CD4-positive, alpha-beta T cell treated with Interleukin-4 for 1 hour (primary cell): ENCODE results near the gene TMEM256.

Experiments used
- DNase-seq, 2 donors: peaks; one replicate each; pipeline ENCODE4 v3.0.0-alpha.2; 2020 to 2022

Gene TMEM256

DNA sequence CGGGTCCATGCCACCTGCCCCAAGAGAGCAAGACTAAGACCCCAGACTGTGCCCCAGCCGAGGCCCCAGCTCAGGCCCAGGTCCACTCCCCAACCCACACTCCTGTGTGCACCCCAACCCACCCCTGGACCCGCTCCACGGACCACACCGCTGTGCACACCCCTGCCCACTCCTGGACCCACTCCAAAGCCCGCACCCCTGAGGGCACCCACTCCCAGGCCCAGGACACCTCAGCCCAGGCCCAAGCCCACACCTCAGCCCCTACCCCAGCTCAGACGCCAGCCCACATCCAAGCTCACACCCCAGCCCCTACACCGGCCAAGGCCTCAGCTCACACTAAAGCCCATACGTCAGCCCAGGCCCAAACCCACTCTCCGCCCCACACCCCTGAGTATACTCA, 25.8 kb upstream of the TMEM256 start:
- no peak for DNase-seq

DNA sequence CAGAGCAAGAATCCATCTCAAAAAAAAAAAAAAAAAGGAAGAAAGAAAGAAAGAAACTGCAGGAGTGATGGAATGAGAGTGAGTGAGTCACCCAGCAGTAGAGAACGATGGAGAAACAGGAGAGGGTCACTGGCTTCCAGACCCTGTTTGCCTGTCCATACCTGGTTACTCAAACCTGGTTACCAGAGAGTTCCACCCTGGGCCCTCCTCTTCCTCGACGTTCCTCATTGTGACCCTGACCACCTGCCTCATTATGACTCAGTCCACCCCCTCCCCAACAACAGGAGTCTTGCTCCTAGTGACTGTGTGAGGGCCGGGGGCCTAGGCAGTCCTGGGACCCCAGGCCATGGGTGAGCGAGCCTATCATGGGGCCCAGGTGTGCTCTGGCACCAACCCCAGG, 24.7 kb upstream of the TMEM256 start, which contains the start of gene SPEM3:
TSS of gene SPEM3 (plus strand) at position 301 of the 400 bp plus-strand sequence. CDS start at position 347, 46 bp downstream.
- no peak for DNase-seq

GRCh38 chr17:7427549-7427948, 23.7 kb upstream of the TMEM256 start:
- DNase-seq: no peak

DNA sequence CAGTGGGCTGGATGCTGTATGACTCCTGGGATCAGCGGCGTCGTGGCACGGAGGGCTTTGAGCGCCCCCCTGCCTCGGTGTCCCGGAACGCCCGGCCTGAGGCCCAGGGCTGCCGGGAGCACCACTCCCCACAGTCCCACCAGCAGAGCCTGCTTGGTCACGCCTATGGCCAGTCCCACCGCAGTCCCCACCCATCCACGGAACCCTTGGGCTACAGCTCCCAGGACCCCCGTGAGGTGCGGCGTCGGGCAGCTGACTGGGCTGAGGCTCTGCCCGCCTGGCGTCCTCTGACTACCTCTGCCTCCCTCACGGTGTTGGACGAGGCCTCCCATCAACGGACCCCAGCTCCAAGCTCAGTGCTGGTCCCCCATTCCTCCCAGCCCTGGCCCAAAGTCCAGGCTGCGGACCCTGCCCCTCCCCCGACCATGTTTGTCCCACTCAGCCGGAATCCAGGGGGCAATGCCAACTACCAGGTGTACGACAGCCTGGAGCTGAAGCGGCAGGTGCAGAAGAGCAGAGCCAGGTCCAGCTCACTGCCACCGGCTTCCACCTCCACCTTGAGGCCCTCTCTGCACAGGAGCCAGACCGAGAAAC, 23.1 kb upstream of the TMEM256 start:
- no peak for DNase-seq

DNA sequence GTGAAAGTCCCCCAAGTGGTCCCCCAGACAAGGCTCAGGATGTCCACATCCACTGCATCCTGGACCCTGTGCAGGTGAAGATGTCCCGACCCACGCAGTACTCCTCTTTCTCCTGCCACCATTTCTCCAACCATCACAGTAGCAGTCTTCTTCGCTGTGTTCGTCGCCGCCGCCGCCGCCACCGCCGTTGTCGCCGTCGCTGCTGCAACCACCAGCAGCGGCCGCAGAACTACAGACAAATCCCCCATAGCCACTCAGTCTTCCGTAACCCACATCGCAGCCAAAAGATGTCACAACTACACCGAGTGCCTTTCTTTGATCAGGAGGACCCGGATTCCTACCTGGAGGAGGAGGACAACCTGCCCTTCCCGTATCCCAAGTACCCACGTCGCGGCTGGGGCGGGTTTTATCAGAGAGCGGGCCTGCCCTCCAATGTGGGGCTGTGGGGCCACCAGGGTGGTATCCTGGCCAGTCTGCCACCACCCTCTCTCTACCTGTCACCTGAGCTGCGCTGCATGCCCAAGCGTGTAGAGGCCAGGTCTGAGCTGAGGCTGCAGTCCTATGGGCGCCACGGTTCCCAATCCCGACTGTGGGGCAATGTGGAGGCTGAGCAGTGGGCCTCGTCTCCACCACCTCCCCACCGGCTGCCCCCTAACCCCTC, 22.4 kb upstream of the TMEM256 start:
- DNase-seq: no peak

DNA sequence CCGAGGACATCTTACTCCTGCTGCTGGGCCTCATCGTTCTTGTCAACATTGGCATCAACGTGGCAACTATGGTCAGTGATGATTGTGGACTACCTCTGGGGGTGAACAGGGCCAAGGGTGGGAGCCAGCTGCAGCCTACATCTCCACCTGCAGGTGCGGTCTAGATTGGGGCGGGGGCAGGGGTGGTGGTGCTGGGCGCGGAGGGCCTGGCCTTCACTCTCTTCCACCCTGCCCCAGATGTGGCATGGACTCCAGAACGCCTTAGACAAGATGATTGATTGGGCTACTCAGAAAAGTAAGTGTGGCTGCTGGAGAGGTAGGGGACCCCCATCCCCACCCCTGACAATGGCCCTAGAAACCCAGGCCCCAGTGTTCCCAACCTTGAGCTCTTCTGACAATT, 21.9 kb upstream of the TMEM256 start:
- no peak for DNase-seq

DNA sequence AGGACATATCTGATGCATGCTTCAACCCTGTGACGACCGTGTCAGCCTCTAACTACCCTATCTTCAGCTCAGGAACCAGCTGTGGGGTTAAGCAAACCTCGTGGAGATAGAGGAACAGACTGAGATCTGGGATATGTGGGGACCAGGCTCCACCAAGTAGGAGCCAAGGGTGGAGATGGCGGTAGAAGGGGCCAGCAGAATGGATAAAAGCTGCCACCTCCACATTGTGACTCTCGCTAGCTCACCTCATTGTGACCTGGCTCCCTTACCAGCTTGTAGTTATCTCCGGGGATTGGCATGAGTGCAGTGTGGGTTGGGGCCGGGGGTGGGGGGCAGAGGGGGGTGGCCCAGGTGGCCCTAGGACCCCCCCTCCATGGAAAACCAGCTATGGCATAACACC, 21.4 kb upstream of the TMEM256 start, which contains the start of gene SPEM2:
TSS of gene SPEM2 (plus strand) at position 301 of the 400 bp plus-strand sequence. CDS start at position 374, 73 bp downstream.
- no peak for DNase-seq

GRCh38 chr17:7423679-7424078, 19.8 kb upstream of the TMEM256 start:
- no peak for DNase-seq

DNA sequence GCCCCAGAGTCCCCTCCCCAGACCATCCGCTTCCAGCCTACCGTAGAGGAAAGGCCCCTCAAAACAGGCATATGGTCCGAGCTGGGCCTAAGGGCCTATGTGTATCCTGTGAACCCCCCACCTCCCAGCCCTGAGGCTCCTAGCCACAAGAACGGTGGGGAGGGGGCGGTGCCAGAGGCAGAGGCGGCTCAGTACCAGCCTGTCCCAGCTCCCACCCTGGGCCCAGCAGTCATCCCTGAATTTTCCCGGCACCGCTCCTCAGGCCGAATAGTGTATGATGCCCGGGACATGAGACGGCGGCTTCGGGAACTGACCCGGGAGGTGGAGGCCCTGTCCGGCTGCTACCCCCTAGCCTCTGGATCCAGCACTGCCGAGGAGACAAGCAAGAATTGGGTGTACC, 17.3 kb upstream of the TMEM256 start:
- no peak for DNase-seq

DNA sequence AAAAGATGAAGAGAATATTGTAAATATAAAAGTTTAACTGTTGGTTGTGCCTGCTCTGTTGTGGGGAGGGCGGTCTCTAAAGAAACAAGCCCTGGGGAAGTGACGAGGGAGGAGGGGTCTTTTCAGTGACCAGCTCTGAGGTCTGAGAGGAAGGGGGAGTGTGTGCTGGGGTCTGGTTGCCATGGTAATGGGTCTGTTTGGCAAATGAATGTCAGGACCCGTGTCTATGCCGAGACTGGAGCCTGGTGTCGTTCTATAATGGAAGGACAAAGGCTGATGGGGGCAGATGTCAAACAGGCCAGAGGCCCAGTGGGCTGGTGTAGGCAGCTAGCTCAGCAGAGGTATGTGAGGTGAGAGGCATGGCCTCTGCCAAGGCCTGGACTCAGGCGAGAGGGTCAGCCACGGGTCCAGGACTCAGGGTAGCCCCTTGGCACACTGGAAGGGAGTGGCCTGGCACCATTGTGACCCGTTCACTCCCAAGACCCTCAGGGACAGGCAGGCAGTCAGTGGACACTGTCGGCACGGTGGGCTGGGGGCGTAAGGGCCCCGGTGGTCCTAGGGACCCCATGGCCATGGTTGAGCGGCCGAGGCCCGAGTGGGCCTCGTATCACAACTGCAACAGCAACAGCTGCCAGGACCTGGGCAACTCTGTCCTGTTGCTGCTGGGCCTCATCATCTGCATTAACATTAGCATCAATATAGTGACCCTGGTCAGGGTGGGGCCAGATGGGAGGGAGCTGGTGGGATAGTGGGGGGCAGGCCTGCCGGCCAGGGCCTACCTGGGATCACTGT, 16.1 kb upstream of the TMEM256 start, which contains the start of gene SPEM1:
TSS of gene SPEM1 (plus strand) at position 506 of the 792 bp plus-strand sequence. CDS start at position 567, 61 bp downstream.
- no peak for DNase-seq

DNA sequence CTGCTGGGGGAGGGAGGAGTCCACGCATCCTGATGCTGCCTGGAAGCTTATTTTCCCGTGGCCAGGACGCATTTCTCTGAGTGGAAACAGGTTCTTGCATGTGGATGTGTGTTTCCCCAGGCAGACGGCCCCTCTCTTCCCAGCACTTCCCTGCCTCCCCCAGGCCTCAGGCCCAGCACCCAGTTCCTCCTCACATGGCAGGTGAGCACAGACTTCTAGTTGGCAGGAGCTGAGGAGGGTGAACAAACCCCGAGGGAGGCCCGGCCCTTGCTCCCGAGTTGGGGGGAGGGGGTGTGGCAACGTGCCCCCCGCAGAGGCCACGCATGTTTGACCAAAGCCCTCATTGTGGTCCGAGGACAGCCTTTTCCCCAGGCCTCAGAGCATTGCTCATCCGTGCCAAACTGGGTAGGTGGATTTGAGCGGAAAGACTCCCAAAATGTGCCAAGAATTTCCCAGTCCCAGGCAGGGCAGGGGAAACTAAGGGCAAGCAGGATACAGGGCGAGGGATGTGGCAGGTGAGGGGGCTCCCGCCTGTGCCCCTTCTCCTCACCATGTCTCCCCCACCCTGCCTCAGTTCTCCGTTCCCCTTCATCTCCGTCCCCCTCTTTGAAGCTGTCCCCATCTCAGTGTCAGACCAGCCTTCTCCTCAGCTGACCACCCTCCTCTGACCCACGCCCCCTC, 14.7 kb upstream of the TMEM256 start:
- DNase-seq: no peak

- DNase-seq: no peak
These were observed 13.3 kb upstream of the TMEM256 start for GRCh38 chr17:7417056-7417655.

GRCh38 chr17:7416323-7416722, 12.4 kb upstream of the TMEM256 start:
- DNase-seq: no peak

DNA sequence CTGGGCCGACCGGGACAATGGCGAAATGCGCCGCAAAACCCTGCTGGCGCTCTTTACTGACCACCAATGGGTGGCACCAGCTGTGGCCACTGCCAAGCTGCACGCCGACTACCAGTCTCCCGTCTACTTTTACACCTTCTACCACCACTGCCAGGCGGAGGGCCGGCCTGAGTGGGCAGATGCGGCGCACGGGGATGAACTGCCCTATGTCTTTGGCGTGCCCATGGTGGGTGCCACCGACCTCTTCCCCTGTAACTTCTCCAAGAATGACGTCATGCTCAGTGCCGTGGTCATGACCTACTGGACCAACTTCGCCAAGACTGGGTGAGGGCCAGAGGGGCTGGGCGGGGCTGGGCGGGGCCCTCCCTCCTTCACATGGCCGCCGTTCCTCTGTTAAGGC, 11.9 kb upstream of the TMEM256 start:
- no peak for DNase-seq

- DNase-seq: no peak
These were observed 10.9 kb upstream of the TMEM256 start for GRCh38 chr17:7414837-7415236.

- DNase-seq: no peak
These were observed 9.6 kb upstream of the TMEM256 start for GRCh38 chr17:7413346-7413985.

DNA sequence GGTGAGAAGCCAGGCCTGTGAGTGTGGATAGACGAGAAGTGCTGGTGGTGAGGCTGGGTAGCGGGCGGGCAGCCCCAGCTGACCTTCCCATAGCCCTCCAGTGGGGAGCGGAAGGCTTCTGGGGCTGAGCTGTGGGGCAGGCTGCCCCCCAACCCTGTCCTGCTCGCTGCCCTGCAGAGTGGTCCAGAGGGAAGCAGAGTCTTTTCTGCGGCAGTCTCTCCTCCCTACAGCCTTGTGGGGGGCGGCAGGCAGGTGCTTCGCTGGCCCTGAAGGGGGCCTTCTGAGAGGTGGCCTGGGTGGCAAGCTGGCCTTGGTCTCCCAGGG, 7.5 kb upstream of the TMEM256 start:
- DNase-seq: no peak

DNA sequence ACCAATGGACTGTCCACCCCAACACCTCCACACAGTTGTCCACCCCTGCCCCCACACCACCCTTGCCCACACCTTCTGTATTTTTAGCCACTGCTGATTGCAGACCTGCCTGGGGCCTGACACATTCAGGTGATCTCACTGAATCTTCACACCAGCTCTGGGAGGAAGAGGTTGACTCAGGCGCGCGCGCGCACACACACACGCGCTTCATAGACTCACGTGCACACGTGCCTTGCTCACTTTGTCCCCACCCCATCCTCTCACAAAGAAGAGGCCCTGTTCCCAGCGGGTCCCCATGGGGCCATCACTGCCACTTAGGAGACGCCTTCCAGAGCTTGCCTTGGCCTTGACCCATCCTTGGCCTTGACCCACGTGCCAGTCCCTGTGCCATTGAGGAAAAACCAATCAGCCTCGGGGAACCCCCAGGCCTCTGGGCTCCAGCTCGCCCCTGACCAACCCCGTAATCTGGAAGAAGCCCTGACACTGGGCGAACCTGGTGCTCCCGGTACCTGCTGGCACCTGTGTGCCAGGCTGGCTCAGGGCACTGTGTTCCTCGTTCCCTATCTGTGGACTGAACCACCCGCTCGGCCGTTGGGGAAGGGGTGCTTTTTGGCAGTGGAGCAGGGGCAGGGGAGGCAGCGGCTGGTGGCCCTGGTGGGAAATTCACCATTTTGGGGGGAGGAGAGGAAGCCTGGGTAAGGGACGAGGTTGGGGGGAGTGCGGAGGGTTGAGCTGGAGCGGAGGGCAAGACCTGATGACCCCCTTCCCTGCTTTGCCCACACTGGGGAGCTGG, 6.9 kb upstream of the TMEM256 start:
- DNase-seq: no peak

DNA sequence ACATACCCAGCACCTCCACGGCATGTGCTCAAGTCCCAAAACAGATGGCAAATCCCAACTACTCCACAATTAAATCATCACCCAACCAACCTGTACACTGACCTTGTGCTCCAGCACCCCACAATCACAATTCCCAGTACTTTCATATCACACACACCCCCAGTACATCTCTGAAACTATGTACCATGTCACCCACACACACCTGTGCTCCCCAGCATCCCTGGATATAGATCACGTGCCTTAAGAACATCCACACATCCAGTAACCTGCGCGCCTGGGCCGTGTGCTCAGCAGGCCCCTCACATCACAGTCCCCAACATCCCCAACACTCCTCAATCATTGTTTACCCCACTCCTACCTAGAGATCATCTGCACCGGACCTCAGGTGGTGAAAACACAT, 5.8 kb upstream of the TMEM256 start:
- DNase-seq: no peak

DNA sequence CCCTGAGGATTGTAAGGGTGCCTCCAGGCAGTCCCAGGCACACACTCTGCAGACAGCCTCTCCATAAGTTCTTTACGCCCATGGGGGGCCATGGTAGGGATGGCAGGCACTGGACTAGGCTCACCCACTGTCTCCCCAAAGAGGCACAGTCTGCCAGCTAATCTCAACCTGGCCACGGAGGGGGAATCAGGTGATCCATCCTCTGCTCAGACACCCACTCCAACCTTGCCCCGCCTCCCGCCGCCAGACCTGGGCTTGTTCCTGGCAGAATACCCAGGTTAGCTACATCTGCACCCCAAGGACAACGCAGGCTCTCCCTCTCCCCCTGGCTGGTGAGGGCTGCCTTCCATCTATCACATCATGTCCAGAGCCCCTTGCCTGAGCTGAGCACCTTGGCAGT, 5.0 kb upstream of the TMEM256 start:
- DNase-seq: no peak

GRCh38 chr17:7408252-7408727, 4.4 kb upstream of the TMEM256 start:
- peak; percentile 45 to 46 for DNase-seq
